HepG2 (cell line): ENCODE measurements around the gene OAS2. TPM values are rescaled to one million over a fixed set of nuclear protein-coding genes. Genes with fewer than 3 reads are reported as not detected.

Experiments used
- ARID2 ChIP-seq: sonication (generic); formaldehyde crosslinking; IDR thresholded peaks from 2 replicates; pipeline ENCODE4 v1.8.1; 2022; ENCODE audit warnings: mild to moderate bottlenecking, missing genetic modification reagents, borderline replicate concordance
- CEBPZ ChIP-seq: IDR thresholded peaks from 2 replicates; pipeline ENCODE4 v1.6.1; 2012; ENCODE audit warnings: low read length, improper control_type of control experiment
- ETS1 ChIP-seq: sonication (generic); formaldehyde crosslinking; IDR thresholded peaks from 2 replicates; pipeline ENCODE4 v1.4.0; 2020; ENCODE audit warnings: missing genetic modification reagents
- ZBTB14 ChIP-seq: sonication (generic); formaldehyde crosslinking; IDR thresholded peaks from 2 replicates; pipeline ENCODE4 v1.4.0; 2020; ENCODE audit warnings: missing genetic modification reagents
- ZFYVE20 ChIP-seq: sonication (generic); formaldehyde crosslinking; IDR thresholded peaks from 2 replicates; pipeline ENCODE4 v1.8.0; 2023; ENCODE audit warnings: low read depth, mild to moderate bottlenecking, moderate library complexity, missing genetic modification reagents, borderline replicate concordance
- ZHX2 ChIP-seq, 2 experiments: sonication (generic) in 1 of 2; formaldehyde crosslinking in 1 of 2; IDR thresholded peaks; 2 replicates each; pipeline versions ENCODE4 v1.6.1 to v1.9.0; 2014 to 2022; ENCODE audit warnings: antibody characterized with exemption in 1 of 2, borderline replicate concordance in 1 of 2, inconsistent platforms in 1 of 2, low read depth in 1 of 2, missing genetic modification reagents in 1 of 2
- ZNF18 ChIP-seq: sonication (generic); formaldehyde crosslinking; IDR thresholded peaks from 2 replicates; pipeline ENCODE4 v1.8.0; 2022; ENCODE audit warnings: mild to moderate bottlenecking, missing genetic modification reagents; ENCODE audit not compliant: insufficient replicate concordance
- ZNF24 ChIP-seq: fragments of 450-650 bp; IDR thresholded peaks from 2 replicates; pipeline ENCODE4 v1.6.1; 2017; ENCODE audit warnings: antibody characterized with exemption, mild to moderate bottlenecking
- ZNF431 ChIP-seq: sonication (generic); formaldehyde crosslinking; IDR thresholded peaks from 2 replicates; pipeline ENCODE4 v1.9.0; 2022; ENCODE audit warnings: missing genetic modification reagents, low read depth, mild to moderate bottlenecking, borderline replicate concordance
- ZNF75D ChIP-seq: sonication (generic); formaldehyde crosslinking; IDR thresholded peaks from 2 replicates; pipeline ENCODE4 v1.8.1; 2023; ENCODE audit warnings: missing genetic modification reagents, mild to moderate bottlenecking, borderline replicate concordance
- ZNF83 ChIP-seq: sonication (generic); formaldehyde crosslinking; IDR thresholded peaks from 2 replicates; pipeline ENCODE4 v1.4.0; 2020; ENCODE audit warnings: missing genetic modification reagents, mild to moderate bottlenecking, borderline replicate concordance
- ZNF841 ChIP-seq: sonication (generic); formaldehyde crosslinking; IDR thresholded peaks from 2 replicates; pipeline ENCODE4 v1.8.1; 2023; ENCODE audit warnings: missing genetic modification reagents, borderline replicate concordance
- polyA plus RNA-seq, 8 experiments: library from polyadenylated mRNA; depleted of rRNA in 3 of 8; stranded (reverse) in 7 of 8; unstranded in 1 of 8; fragments of >200 nt; fragmentation: Illumina TruSeq in 4 of 8; extraction: Trizol in 4 of 8; gene quantifications; 2 replicates each; pipeline versions ENCODE4 v1.2.1 to v1.2.3, GENCODE V29; 2011 to 2016; ENCODE audit warnings: low read depth in 4 of 8, missing spikeins in 1 of 8, mixed read lengths in 1 of 8; ENCODE audit not compliant: insufficient read depth in 1 of 8
- total RNA-seq, 5 experiments: library from RNA; depleted of rRNA; stranded (reverse); fragments of >200 nt; fragmentation: Illumina TruSeq; extraction: Trizol; gene quantifications; 2 replicates each; pipeline ENCODE4 v1.2.3, GENCODE V29; 2016; ENCODE audit warnings: low read depth in 1 of 5

OAS2 gene
- total and polyA plus RNA-seq, 2 of the 13 experiments (the other 11 are each of a cell fraction or from before 2014, with no cell fraction given), result 0.05 to 0.24 TPM

- TF ChIP-seq CEBPZ, result no peak
- no peak for TF ChIP-seq ZNF431 (CRISPR knock-in tag)
- TF ChIP-seq ARID2 (CRISPR knock-in tag), result no peak
- no peak for TF ChIP-seq ZNF18 (CRISPR knock-in tag)
- no peak for TF ChIP-seq ZFYVE20
- TF ChIP-seq ZHX2 (IDR thresholded peaks at IDR 0.05; ENCODE audit: low read depth), result no peak
- no peak for TF ChIP-seq ZHX2 (CRISPR knock-in tag; IDR thresholded peaks at IDR 0.05; ENCODE audit: borderline replicate concordance)
- no peak for TF ChIP-seq ZNF24
- no peak for TF ChIP-seq ZNF841
- no peak for TF ChIP-seq ZNF83 (CRISPR knock-in tag)
- TF ChIP-seq ZBTB14 (CRISPR knock-in tag), result 0 out of 2 replicates have a peak, but pooled peaks have one; percentile 17
- no peak for TF ChIP-seq ETS1
- TF ChIP-seq ZNF75D (CRISPR knock-in tag), result no peak
These were observed 40.3 kb upstream of the OAS2 start, which contains the start of gene OAS3 (continued) for GRCh38 chr12:112937741-112938719.
